ENCODE data around the gene WNT9A. TPM values are rescaled to one million over a fixed set of nuclear protein-coding genes. Genes with fewer than 3 reads are reported as not detected.

The WNT9A gene
- polyA plus RNA-seq, 1 of the 3 experiments (the other 2 are of a cell fraction): 0.31 TPM

- TF ChIP-seq RXRA (IDR thresholded peaks at IDR 0.05; ENCODE audit: borderline replicate concordance, low read depth) (no peak), RAD21 (IDR thresholded peaks at IDR 0.05; ENCODE audit: low read length) (no peak), FOXJ3 (CRISPR knock-in tag; IDR thresholded peaks at IDR 0.05) (no peak), MEF2A (IDR thresholded peaks at IDR 0.05; ENCODE audit: borderline replicate concordance, low read depth) (no peak), ZBTB33 (IDR thresholded peaks at IDR 0.05; ENCODE audit: borderline replicate concordance, low read depth) (no peak)
Measured at GRCh38 chr1:227925582-227926198, 22.0 kb downstream of the WNT9A start (continued).

GRCh38 chr1:227924833-227925574 lies 22.7 kb downstream of the WNT9A start:
- H3K4me1 ChIP-seq (ENCODE audit: control insufficient read depth in 1 of 2, insufficient read depth in 2 of 2, low read depth in 1 of 2, low read length in 1 of 2): peaks cover 0 to 5% of the 10 kb centered on the region in 2 experiments; a peak in 1 of 4 replicates
- H3K9me2 ChIP-seq: no peaks in the 10 kb centered on the region
- ChIA-PET POLR2A (no interaction called here), CTCF (no interaction called here)
- no peak for DNase-seq
- no peak overlapping the region for H3K9ac ChIP-seq
- H3K27ac ChIP-seq (ENCODE audit: low read depth in 2 of 2, low read length in 1 of 2): no peak overlapping the region
- H3F3A ChIP-seq (replicated peaks; ENCODE audit: insufficient read depth): no peaks in the 10 kb centered on the region
- 74% methylated on average over 7 of the region's 38 CpGs for WGBS (ENCODE audit: low lambda C conversion rate)
- H2AFZ ChIP-seq (ENCODE audit: low read depth): no peak overlapping the region
- H3K4me2 ChIP-seq: no peak overlapping the region
- H3K9me3 ChIP-seq: no peaks in the 10 kb centered on the region
- no peaks in the 10 kb centered on the region for H3K36me3 ChIP-seq (replicated peaks in 1 of 2; ENCODE audit: control insufficient read depth in 1 of 2, insufficient read depth in 2 of 2, low read length in 1 of 2)
- no peak overlapping the region for H3K4me3 ChIP-seq (ENCODE audit: low read depth in 2 of 2, low read length in 1 of 2)
- H3K27me3 ChIP-seq (ENCODE audit: insufficient read depth): no peaks in the 10 kb centered on the region
- no peak for TF ChIP-seq ZBTB33 (IDR thresholded peaks at IDR 0.05; ENCODE audit: borderline replicate concordance, low read depth)
- TF ChIP-seq RAD21 (IDR thresholded peaks at IDR 0.05; ENCODE audit: low read length): no peak
- no peak for TF ChIP-seq PBX3 (IDR thresholded peaks at IDR 0.05)
- no peak for TF ChIP-seq USF2 (IDR thresholded peaks at IDR 0.05; ENCODE audit: borderline replicate concordance, low read depth, low read length)
- no peak for TF ChIP-seq SIN3A (IDR thresholded peaks at IDR 0.05; ENCODE audit: borderline replicate concordance, low read depth, low read length)
- no peak for TF ChIP-seq RXRA (IDR thresholded peaks at IDR 0.05; ENCODE audit: borderline replicate concordance, low read depth)
- TF ChIP-seq POLR2AphosphoS5 (IDR thresholded peaks at IDR 0.05; ENCODE audit: low read depth, low read length): no peak
- no peak for TF ChIP-seq MAX (IDR thresholded peaks at IDR 0.05; ENCODE audit: low read depth)
- TF ChIP-seq JUND (IDR thresholded peaks at IDR 0.05): no peak
- TF ChIP-seq TEAD4 (IDR thresholded peaks at IDR 0.05; ENCODE audit: borderline replicate concordance, insufficient read depth): no peak
- no peak for TF ChIP-seq CTCF (IDR thresholded peaks at IDR 0.05)
- TF ChIP-seq SMC3 (IDR thresholded peaks at IDR 0.05; ENCODE audit: low read depth, low read length): no peak
- no peak for TF ChIP-seq GABPA (IDR thresholded peaks at IDR 0.05; ENCODE audit: low read depth)
- TF ChIP-seq ELF1 (IDR thresholded peaks at IDR 0.05): no peak
- no peaks in the 10 kb centered on the region for H3K79me2 ChIP-seq (ENCODE audit: insufficient read depth)
- H4K20me1 ChIP-seq (ENCODE audit: insufficient read depth): no peaks in the 10 kb centered on the region

Data from SK-N-SH (cell line).